Fibroblast of skin of back (primary cell): ENCODE results near the gene KCNMA1.

Experiments
- DNase-seq: peaks from one replicate; pipeline ENCODE4 v3.0.0-alpha.2; 2013

The KCNMA1 gene

GRCh38 chr10:77631241-77631640 is 6.4 kb downstream of the KCNMA1 start:
- no peak for DNase-seq

GRCh38 chr10:77630507-77630848 is 7.1 kb downstream of the KCNMA1 start:
- no peak for DNase-seq

GRCh38 chr10:77629775-77630506 is 7.7 kb downstream of the KCNMA1 start:
- no peak for DNase-seq

- DNase-seq: peak; percentile 58
Observed at GRCh38 chr10:77628906-77629730, 8.5 kb downstream of the KCNMA1 start.

- DNase-seq: no peak
Observed at GRCh38 chr10:77626266-77626935, 11.2 kb downstream of the KCNMA1 start.

GRCh38 chr10:77625379-77625778 is 12.2 kb downstream of the KCNMA1 start:
- DNase-seq: no peak

GRCh38 chr10:77622889-77623291 is 14.7 kb downstream of the KCNMA1 start:
- DNase-seq: no peak

- no peak for DNase-seq
Observed at GRCh38 chr10:77620731-77621130, 16.9 kb downstream of the KCNMA1 start.

- DNase-seq: no peak
Observed at GRCh38 chr10:77619964-77620703, 17.5 kb downstream of the KCNMA1 start.

GRCh38 chr10:77618117-77618516 is 19.5 kb downstream of the KCNMA1 start:
- DNase-seq: no peak

GRCh38 chr10:77616766-77617165 is 20.8 kb downstream of the KCNMA1 start:
- DNase-seq: no peak

GRCh38 chr10:77614778-77615625 is 22.6 kb downstream of the KCNMA1 start:
- no peak for DNase-seq

- no peak for DNase-seq
Observed at GRCh38 chr10:77613476-77614130, 24.0 kb downstream of the KCNMA1 start.

- no peak for DNase-seq
Observed at GRCh38 chr10:77611670-77612069, 25.9 kb downstream of the KCNMA1 start.

- no peak for DNase-seq
Observed at GRCh38 chr10:77611221-77611620, 26.4 kb downstream of the KCNMA1 start.

GRCh38 chr10:77609781-77610272 is 27.8 kb downstream of the KCNMA1 start:
- DNase-seq: no peak

- no peak for DNase-seq
Observed at GRCh38 chr10:77608281-77608680, 29.3 kb downstream of the KCNMA1 start.

GRCh38 chr10:77606751-77607150 is 30.9 kb downstream of the KCNMA1 start:
- DNase-seq: no peak

- peak; percentile 60 for DNase-seq
Observed at GRCh38 chr10:77605466-77605865, 32.1 kb downstream of the KCNMA1 start.

GRCh38 chr10:77604941-77605351 is 32.7 kb downstream of the KCNMA1 start:
- no peak for DNase-seq

GRCh38 chr10:77604063-77604462 is 33.5 kb downstream of the KCNMA1 start:
- no peak for DNase-seq
